ELR (cell line): ENCODE results near the gene MXRA7.

Experiments used
- DNase-seq: peaks from one replicate; pipeline ENCODE4 v3.0.0-alpha.2; 2015; ENCODE audit warnings: low read depth

MXRA7 gene

GRCh38 chr17:76696763-76697701 is 13.7 kb downstream of the MXRA7 start:
- peak; percentile 45 for DNase-seq

DNA sequence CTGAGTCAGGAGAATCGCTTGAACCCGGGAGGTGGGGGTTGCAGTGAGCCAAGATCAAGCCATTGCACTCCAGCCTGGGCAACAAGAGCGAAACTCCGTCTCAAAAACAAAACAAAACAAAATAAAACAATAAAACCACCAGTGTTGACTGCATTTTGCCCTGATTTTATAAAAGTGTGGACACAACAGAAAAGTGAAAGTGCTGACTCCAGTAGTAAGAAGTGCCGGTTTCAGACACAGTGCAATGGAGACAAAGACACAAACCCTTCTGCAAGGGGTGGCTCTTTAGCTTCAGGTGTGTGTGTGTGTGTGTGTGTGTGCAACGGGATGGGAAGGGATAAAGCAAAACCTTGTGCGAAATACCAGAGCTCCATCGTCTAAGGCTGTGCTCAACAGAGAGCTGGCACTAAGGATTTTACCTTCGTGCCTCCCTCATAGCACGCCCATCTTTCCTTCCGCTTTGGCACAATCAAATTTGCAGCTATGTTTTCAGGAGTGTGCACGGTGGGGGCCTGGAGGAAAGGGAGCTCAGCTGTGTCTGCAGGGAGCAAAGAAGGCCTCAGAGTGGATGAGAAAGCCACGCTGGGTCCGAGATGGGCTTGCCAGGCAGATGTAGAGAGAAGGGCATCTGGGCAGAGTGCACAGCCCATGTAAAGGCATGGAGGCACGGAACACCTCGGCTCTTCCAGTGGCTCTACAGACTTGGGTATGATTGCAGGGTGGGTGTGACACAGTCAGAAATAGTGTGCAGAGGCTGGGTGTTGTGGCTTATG is 15.5 kb downstream of the MXRA7 start:
- no peak for DNase-seq

GRCh38 chr17:76691379-76692191 is 19.2 kb downstream of the MXRA7 start:
- DNase-seq, result no peak

- DNase-seq, result no peak
Measured at GRCh38 chr17:76690596-76691280, 20.0 kb downstream of the MXRA7 start.

DNA sequence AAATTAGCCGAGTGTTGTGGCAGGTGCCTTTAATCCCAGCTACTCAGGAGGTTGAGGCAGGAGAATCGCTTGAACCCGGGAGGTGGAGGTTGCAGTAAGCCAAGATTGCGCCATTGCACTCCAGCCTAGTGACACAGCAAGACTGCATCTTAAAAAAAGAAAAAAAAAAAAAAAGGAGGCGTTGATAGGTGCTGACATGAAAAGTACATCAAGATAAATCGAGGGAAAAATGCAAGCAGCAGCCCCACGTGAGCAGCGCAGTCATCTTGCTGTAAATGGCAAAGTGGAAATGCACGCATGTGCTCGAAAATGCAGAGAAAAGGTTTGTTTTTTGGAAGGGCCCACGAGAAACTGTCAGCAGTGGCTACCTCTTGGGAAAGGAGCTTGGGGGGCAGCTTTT is 20.9 kb downstream of the MXRA7 start:
- no peak for DNase-seq

- DNase-seq, result peak; percentile 62
Measured at GRCh38 chr17:76688165-76688622, 22.6 kb downstream of the MXRA7 start.

DNA sequence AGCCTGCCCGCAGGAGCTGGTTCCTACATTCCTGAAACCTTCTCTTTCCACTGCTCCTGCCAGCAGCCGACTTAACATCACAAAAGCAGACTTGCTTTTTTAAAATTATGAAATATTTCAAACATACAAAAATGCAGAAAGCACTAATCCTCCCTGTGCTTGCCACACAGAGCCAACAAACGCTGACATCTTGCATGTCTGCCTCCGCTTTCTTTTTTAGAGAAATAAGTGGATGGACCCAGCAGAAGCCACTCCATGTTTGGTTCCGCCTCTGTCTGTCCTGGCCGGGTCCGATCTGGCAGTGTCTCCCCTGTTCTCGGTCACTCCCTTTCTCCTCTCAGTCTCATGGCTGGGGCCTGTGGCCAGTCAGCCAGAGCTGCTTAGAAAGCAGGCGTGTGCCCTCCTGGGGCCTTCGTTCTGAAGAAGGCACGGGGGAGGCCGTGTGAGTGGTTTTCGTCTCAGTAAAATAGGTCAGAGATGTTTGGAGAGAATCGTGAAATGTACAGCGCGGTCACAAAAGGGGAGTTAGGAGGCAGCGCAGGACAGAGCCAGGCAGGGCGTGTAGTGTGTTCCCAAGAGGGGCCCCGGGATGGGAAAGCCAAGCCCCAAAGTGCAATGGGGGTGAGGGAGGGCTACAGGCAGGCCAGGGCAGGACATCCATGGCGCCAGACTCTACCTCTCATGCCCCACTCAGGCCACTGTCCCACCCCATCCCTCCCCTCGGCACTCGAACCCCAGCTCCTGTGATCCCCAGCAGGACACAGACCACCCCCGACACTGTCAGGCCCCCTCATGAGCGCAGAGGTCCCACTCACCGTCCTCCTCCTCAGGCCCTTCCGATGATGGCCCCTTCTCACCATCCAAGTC is 23.2 kb downstream of the MXRA7 start:
- DNase-seq, result no peak

DNA sequence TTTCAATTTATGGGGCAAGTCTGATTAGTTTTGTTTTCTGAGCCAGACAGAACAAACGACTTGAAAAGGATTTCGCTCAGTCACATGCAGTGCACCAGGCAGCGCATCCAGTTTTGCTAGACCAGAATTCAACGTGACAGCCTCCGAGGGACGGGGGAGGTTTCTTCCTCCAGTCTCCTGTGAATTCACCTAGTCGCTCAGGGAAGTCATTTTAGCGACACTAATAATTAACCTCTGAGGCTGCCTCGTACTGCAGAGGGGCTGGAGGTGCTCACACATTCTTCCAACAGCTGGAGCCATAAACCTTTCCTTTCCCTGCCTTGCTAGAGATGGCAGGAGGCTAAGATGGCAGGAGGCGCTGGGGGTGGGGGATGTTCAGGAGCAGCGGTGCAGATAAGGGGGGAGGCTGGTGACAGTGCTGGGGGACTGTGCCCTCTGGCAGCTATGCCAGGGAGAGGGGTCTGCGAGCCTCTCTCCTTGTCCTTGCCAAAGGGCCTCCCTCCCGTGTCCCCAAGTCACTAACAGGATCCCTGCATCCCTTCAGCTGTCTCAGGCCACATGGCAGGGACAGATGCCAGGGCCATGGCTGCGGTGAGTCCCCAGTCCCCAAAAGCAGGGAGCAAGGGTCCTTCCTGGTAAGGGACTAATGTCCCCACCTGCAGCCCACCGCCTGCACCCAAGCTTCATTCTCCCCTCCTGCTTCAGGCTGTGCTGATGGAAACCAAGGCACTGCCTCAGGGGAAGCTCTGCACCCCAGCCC is 24.0 kb downstream of the MXRA7 start:
- no peak for DNase-seq

DNA sequence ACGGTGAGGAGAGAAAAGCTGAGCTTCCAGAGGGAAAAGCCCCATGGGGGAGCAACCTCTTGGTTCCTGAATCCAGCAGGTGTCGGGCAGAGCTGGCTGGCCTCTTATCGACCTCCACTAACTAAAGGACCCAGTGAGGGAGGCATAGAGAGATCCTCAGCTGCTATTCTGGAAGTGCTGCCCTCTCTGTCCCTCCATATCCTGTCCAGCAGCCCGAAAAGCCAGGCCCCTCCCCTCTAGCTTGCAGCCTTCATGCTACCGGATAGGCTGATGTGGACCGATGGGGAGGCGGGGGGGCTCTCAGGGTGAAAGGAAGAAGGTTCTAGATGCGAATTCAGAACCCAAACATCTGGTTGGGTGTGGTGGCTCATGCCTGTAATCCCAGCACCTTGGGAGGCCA is 24.9 kb downstream of the MXRA7 start:
- no peak for DNase-seq

- no peak for DNase-seq
Measured at GRCh38 chr17:76685366-76685765, 25.4 kb downstream of the MXRA7 start.

GRCh38 chr17:76684756-76685155 is 26.0 kb downstream of the MXRA7 start:
- DNase-seq, result no peak

GRCh38 chr17:76683921-76684745 is 26.6 kb downstream of the MXRA7 start:
- DNase-seq, result no peak

GRCh38 chr17:76683011-76683755 is 27.6 kb downstream of the MXRA7 start:
- DNase-seq, result no peak

DNA sequence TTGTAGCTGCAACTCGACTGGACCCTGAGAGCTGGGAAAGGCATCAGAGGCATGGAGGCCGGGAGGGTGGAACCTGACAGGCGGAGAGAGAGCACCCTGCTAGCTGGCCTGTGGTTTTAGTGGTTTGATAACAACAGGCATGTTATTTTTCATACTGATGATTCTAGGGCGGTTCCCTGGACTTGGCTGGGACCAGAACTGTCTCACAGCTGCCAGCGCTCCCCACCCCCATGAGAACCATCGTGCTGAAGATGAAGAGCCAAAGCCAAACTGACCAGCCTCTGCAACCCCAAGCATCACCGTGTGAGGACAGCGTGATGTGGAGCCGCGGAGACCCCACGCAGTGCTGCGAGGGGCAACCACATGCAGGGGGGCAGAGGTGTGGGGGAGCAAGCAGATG is 28.5 kb downstream of the MXRA7 start:
- DNase-seq, result no peak

DNA sequence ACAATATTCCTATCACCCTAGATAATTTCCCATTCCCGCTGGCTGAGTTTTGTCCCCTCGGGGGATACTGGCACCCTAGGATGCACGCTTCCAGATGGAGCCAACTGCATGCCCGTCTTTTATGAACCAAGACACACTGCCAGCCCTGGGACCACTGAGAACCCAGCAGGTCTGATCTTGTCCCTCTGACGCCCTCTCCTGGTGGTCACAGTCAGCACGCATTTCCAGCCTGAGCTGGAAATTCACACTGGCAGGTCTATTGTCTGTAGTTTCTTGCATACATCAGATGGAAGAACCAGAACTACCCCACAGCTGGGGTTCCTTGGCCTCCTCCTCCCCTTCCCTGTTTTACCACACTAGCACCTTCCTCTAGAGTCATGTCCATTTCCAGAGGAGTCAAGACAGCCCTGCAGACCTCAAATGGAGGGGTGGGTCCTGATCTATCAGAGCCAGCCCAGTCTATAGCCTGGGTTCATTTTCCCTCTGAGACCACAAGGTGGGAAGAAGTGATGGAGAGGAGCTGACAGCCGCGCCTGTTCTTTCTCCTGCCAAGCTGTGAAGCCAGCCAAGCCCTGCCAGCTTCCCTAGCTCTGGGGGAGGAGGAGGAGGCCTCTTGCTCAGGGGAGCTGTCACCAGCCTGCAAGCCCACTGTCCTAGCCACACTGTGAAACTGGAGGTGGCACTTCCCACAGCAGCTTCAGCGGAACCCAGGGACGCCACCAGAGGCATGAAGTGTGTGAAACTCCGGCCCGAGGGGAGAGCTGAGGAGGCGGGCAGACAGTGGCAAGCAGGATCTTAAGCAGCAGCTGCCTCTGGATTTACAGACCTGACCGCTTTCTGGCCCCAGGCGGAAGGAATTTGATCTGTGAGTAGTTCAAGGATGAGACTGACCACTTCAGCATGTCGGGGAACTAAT is 29.3 kb downstream of the MXRA7 start:
- peak; percentile 77 for DNase-seq

GRCh38 chr17:76679239-76679638 is 31.5 kb downstream of the MXRA7 start:
- no peak for DNase-seq

DNA sequence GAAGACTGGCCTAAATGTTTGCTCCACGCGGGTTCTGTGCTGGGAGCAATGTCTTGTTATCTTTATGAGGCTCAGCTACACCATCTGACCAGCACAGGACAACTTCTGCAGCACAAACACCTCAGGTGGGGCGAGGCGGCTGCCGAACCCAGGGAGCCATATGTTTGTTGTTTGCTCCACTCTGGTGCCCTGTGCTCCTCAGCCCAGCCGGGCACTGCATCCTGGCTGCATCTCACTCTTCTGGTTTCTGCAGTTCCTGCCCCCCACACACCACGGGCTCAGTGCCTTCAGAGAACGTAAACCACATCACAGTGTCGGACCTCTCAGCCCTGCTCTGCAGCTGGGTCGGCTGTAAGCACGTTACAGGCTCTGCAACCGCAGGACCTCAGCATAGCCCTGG is 32.4 kb downstream of the MXRA7 start:
- DNase-seq, result no peak
